ENCODE measurements around the gene PCGF3.
"Not testable (repeated sequence)": the region's sequence is repeated elsewhere in the genome, so short reads cannot be mapped to it uniquely, and the experiment has no call there.

Gene PCGF3

GRCh38 chr4:787561-787981, 81.9 kb downstream of the PCGF3 start:
- no peak for DNase-seq

- no peak for DNase-seq
Measured at GRCh38 chr4:788006-788635, 82.5 kb downstream of the PCGF3 start.

DNA sequence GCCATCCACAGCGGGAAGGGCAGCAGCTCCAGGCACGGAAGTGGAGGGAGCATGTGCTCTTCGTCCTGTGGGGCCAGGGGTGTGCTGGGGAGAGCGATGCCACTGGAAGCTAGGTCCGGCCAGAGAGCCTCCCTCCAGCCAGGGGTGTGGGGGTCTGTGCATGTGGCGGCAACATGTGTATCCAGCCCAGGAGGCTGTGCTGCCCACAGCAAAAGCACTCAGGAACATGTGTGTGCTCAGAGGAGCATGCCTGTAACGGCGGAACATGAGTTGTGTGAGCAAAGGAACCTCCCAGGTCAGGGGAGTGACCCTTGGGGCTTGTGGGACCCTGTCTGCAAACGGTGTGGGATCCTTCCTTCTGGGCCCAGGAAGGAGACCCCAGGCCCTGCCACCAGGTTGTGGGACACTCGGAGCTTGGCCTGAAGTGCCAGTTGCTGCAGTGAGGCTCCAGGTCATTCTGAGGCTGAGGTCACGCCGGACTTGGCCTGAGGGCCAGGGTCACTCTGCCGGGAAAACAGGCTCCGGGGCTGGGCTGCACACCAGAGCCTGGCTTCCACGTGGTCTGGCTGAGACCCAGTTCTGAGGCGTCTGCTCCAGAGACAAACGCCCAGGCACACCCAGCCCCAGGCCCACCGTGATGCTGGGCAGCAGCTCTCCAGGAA, 83.1 kb downstream of the PCGF3 start:
- no peak for DNase-seq

DNA sequence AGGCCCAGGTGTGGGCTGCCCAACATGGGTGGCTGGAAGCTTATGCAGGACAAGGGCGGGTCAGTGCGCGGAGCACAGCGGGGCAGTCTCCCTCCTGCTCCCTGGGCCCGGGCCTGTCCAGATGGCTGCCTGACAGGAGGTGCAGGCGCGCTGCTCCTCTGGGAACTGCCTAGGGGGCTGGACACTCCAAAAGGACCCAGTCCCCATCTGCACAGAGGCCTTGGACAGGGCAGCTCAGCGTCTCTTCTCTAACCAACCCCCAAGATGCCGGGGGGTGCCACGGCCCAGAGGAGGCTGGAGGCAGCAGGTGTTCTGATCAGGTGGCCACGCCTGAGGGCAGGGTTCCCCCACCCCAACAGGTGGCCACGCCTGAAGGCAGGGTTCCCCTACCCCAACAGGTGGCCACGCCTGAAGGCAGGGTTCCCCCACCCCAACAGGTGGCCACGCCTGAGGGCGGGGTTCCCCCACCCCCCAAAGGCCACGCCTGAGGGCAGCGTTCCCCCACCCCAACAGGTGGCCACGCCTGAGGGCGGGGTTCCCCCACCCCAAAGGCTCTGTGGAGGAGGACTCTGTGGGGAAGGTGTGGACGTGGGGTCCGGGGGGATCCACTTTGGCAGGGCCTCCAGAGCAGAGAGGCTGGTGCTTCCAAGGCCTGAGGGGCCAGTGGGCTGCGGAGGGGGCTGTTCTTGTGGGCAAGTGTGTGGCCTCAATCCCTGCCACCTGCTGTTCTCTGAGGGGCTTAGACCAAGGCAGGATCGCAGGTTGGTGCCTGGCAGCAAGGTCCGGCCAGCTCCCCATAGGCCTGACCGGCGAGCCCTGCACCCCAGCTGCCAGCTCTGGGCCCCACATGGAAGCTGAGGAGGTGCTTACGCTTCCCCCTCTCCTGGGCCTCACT, 84.2 kb downstream of the PCGF3 start:
- DNase-seq, result no peak

DNA sequence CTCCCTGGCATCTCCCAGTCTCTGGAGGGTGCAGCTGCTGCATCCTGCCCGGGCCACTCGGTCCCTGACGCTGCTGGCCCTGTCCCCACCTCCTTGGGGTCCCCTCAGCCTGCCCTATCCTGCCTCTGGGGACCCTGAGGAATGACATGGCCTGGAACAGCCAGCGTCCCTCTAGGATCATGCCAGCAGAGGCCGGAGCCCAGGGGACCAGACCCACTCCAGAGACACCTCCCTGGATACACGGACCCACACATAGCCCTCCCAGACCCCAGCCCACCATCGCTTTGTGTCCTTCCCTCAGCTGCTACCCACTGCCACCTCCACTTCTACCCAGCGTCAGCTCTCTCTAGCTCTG, 84.8 kb downstream of the PCGF3 start:
- DNase-seq, result no peak

DNA sequence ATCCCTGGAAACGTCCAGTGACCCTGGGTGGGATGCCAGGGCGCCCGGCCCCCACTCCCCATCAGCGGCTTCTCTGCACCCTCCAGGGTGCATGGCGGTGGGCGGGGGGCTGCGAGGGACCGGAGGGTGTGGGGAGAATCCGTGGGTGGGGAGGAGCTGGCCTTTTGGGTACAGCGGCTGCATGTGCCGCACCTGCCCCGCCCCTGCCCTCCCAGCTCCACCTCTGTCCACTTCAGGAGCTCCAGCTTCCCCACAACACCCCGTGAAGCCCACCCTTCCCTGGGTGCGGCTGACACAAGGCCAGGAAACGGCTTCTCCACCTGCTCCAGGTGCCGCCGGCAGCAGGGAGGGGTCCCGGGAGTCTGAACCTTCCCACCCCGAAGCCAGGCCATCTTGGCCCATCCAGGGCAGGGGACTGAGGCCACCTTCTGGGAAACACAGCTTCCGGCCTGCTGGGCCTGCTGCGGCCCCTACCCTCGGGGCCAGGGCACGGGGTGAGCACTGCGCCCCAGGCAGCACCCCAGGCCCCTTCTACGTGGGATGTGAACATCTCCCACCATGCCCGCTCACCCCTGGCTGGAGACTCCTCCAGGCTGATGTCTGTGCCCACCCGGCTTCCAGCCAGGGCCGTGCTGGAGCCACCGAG, 85.7 kb downstream of the PCGF3 start:
- DNase-seq, result no peak

GRCh38 chr4:791898-792625, 86.4 kb downstream of the PCGF3 start:
- no peak for DNase-seq

GRCh38 chr4:792626-793092, 87.0 kb downstream of the PCGF3 start:
- no peak for DNase-seq

GRCh38 chr4:793093-793861, 87.6 kb downstream of the PCGF3 start:
- DNase-seq, result no peak

DNA sequence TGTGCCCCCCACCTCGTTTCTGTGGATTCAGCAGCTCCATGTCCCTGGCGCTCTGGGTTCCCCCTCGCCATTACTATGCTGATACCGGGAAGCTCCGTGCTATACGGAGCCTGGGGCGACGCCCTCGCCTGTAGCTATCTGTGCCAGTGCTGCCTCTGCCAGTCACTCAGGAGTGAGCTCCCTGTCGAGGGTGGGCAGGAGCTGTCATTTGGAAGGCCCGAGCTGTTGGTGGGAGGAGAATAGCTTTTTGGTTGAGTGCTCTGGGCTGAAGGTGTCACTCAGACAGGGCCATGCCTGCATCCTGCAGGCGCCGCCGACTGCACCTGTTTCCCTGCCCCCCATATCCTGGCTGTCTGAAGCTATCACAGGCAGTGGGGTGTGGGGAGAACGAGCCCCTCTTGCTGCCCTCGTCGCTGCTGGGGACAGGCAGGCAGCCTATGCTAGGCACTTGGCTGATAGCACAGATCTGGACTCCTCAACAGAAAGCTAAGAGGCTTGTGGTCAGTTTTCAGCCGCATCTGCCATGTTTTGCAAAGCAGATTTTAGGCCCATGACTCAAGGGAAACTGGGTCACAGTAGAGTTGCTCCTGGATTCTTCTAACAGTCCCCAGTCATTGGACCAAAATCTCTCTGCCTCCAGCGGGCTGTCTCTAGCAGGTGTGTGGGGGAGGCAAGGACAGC, 88.4 kb downstream of the PCGF3 start:
- DNase-seq, result no peak

GRCh38 chr4:794900-795725, 89.5 kb downstream of the PCGF3 start:
- DNase-seq, result no peak

GRCh38 chr4:795726-796119, 90.1 kb downstream of the PCGF3 start:
- no peak for DNase-seq

DNA sequence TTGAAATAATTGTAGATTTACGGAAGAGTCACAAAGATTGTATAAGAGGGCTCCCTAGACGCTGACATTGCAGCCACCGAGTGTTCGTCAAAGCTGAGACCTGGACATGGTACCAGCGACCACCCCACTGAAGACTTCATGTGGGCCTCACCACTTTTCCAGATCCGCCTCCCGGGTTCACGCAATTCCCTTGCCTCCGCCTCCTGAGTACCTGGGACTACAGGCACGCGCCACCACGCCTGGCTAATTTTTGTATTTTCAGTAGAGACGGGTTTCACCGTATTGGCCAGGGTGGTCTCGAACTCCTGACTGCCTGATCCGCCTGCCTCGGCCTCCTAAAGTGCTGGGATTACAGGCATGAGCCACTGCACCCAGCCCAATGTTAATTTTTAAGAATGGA, 90.6 kb downstream of the PCGF3 start:
- no peak for DNase-seq

GRCh38 chr4:797066-797465, 91.4 kb downstream of the PCGF3 start:
- DNase-seq, result no peak

DNA sequence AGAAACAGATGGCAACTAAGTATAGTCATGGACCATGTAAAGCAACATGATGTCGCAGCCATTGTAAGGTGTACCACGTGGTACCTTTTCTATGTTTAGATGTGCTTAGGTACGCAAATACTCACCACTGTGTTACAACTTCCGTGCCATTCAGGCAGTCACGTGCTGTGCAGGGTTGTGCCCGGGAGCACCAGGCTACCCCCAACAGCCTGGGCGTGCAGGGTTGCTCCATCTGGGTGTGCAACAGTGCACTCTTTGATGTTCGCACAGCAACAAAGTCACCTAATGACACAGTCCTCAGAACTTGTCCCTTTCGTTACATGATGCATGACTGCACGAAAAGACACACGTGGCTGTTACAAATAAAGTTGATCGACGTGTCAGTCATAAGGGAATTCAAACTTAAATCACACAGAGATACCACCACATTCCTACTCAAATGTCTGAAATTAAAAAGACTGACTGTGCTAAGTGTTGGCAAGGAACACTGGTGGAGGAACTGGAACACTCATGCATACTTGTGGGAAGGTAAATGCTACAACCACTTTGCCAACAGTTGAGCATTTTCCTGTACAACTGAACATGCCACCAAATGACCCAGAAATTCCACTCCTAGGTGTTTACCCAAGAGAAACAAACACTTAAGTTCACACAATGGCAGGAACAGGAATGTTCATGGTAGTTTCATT, 95.9 kb downstream of the PCGF3 start:
- DNase-seq, result no peak

GRCh38 chr4:803884-804283, 98.3 kb downstream of the PCGF3 start:
- no peak for DNase-seq

GRCh38 chr4:804804-805203, 99.2 kb downstream of the PCGF3 start:
- no peak for DNase-seq

DNA sequence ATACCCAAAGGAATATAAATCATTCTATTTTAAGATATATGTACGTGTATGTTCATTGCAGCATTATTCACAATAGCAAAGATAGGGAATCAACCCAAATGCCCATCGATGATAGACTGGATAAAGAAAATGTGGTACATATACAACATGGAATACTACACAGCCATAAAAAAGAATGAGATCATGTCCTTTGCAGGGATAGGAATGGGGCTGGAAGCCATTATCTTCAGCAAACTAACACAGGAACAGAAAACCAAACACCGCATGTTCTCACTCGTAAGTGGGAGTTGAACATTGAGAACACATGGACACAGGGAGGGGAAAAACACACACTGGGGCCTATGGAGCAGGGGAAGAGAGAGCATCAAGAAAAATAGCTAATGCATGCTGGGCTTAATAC, 101.3 kb downstream of the PCGF3 start:
- not testable (repeated sequence) for DNase-seq

DNA sequence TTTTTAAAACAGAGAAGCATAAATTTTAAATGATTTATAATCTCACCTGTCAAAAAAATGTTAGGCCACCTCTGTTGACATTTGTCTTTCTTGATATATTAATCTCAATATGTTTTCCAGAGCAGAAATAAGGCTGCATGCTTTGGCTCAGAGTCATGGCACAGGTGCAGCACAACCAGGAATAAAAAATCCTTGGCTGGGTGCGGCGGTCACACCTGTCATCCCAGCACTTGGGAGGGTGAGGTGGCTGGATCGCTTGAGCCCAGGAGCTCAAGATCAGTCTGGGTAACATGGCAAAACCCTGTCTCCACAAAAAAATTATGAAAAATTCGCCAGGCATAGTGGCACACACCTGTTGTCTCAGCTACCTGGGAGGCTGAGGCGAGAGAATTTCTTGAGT, 102.2 kb downstream of the PCGF3 start:
- DNase-seq, result no peak

Measured in NCI-H1048 (cell line).